K562 (cell line): ENCODE results near the gene UGT1A5. TPM values are rescaled to one million over a fixed set of nuclear protein-coding genes. Genes with fewer than 3 reads are reported as not detected.

Source experiments
- ATAC-seq: fragments of 200-7000 bp; cut with Tn5 transposase; 3 replicates; pipeline ENCODE4 v1.9.1; 2020; ENCODE audit warnings: moderate library complexity
- BruUV-seq: library from RNA; stranded (reverse); fragments of 400-500 nt; replicated peaks from 2 replicates; lab custom pipeline; 2021; lab: Mats Ljungman, UMichigan
- CTCF ChIA-PET: fragments of 300-600 bp; formaldehyde crosslinking; extraction: SDS; loops from one replicate; lab custom pipeline; 2021; ENCODE audit warnings: low intra/inter-chr PET ratio; lab: Yijun Ruan, JAX
- POLR2A ChIA-PET: fragments of 300-600, 350-650 bp; sonication (Branson Sonifier 250); formaldehyde crosslinking; extraction: SDS; loops from one replicate; lab custom pipeline; 2021; ENCODE audit warnings: antibody characterized with exemption, inconsistent platforms; lab: Yijun Ruan, JAX
- DNase-seq, 4 experiments: peaks; one replicate each; pipeline versions ENCODE4 v3.0.0 to v3.0.0-alpha.2; 2011 to 2018; ENCODE audit warnings: low spot score in 3 of 4, mixed read lengths in 3 of 4; ENCODE audit errors: extremely low read depth in 1 of 4
- FAIRE-seq: peaks from 2 replicates; lab custom pipeline; 2011; peaks lifted over from hg19 to GRCh38; lab: Jason Lieb, UNC
- H2AFZ ChIP-seq: 2 replicates; pipeline ENCODE4 v1.6.0; 2011; ENCODE audit warnings: low read depth, low read length, control low read depth, inconsistent platforms
- H3K27ac ChIP-seq: fragments of 200-600 bp; 3 replicates; pipeline ENCODE4 v1.8.0; 2011; ENCODE audit warnings: low read depth, mild to moderate bottlenecking, control low read depth, inconsistent platforms, low read length, moderate library complexity, mixed read lengths; ENCODE audit errors: extremely low read depth
- H3K27me3 ChIP-seq, 2 experiments: fragments of 300-600 bp in 1 of 2; 2 replicates in 1 of 2; 3 replicates in 1 of 2; pipeline versions ENCODE4 v1.6.0 to v1.8.0; 2011; ENCODE audit warnings: inconsistent platforms in 2 of 2, low read length in 2 of 2, mild to moderate bottlenecking in 1 of 2, mixed read lengths in 1 of 2, moderate library complexity in 1 of 2; ENCODE audit not compliant: control insufficient read depth in 2 of 2, insufficient read depth in 2 of 2
- H3K36me3 ChIP-seq: fragments of 300-600 bp; 3 replicates; pipeline ENCODE4 v1.8.0; 2011; ENCODE audit warnings: mild to moderate bottlenecking, low read length, inconsistent platforms; ENCODE audit not compliant: control insufficient read depth, insufficient read depth
- H3K4me1 ChIP-seq, 2 experiments: fragments of 200-600 bp in 1 of 2; replicated peaks in 1 of 2; 2 replicates in 1 of 2; 3 replicates in 1 of 2; pipeline versions ENCODE4 v1.5.1 to v1.8.0; 2011; ENCODE audit warnings: inconsistent platforms in 2 of 2, low read length in 2 of 2, mild to moderate bottlenecking in 1 of 2, mixed read lengths in 1 of 2, moderate library complexity in 1 of 2; ENCODE audit not compliant: control insufficient read depth in 2 of 2, insufficient read depth in 2 of 2
- H3K4me2 ChIP-seq: 2 replicates; pipeline ENCODE4 v1.6.1; 2011; ENCODE audit warnings: low read length, control low read depth, inconsistent platforms, mixed read lengths; ENCODE audit not compliant: insufficient read depth
- H3K4me3 ChIP-seq: fragments of 200-600 bp; sonication (generic), shearing (Covaris generic); 2 replicates; pipeline ENCODE4 v1.5.1; 2016; ENCODE audit warnings: control low read depth, inconsistent platforms
- H3K79me2 ChIP-seq: fragments of 200-600 bp; 3 replicates; pipeline ENCODE4 v1.8.0; 2011; ENCODE audit warnings: low read length, inconsistent platforms; ENCODE audit not compliant: control insufficient read depth, insufficient read depth
- H3K9ac ChIP-seq, 2 experiments: 2 replicates each; pipeline versions ENCODE4 v1.6.0 to v1.6.1; 2011; ENCODE audit warnings: low read depth in 2 of 2, low read length in 2 of 2, control low read depth in 1 of 2, inconsistent platforms in 1 of 2, mild to moderate bottlenecking in 1 of 2, mixed read lengths in 1 of 2; ENCODE audit not compliant: insufficient read depth in 1 of 2
- H3K9me1 ChIP-seq: one replicate; pipeline ENCODE4 v1.6.0; 2011; ENCODE audit warnings: inconsistent platforms, mild to moderate bottlenecking, low read length, moderate library complexity; ENCODE audit not compliant: control insufficient read depth, insufficient read depth
- H3K9me3 ChIP-seq: replicated peaks from 2 replicates; pipeline ENCODE4 v1.5.1; 2011; ENCODE audit warnings: low read depth, low read length, inconsistent platforms; ENCODE audit not compliant: control insufficient read depth, insufficient read depth
- H4K20me1 ChIP-seq: replicated peaks from 2 replicates; pipeline ENCODE4 v1.6.1; 2011; ENCODE audit warnings: low read length, inconsistent platforms, mixed read lengths; ENCODE audit not compliant: control insufficient read depth, insufficient read depth
- FOXP1 ChIP-seq: sonication (generic); formaldehyde crosslinking; IDR thresholded peaks from 2 replicates; pipeline ENCODE4 v1.8.0; 2022; ENCODE audit warnings: mild to moderate bottlenecking, missing genetic modification reagents
- HDAC1 ChIP-seq, 2 experiments: fragments of 450-650 bp; IDR thresholded peaks; 2 replicates each; pipeline ENCODE4 v1.6.1; 2016 to 2017; ENCODE audit warnings: inconsistent platforms in 1 of 2, mild to moderate bottlenecking in 1 of 2, moderate library complexity in 1 of 2
- KLF16 ChIP-seq: IDR thresholded peaks from 2 replicates; pipeline ENCODE4 v1.6.1; 2016; ENCODE audit warnings: antibody characterized with exemption
- SIRT6 ChIP-seq: IDR thresholded peaks from one replicate; pipeline ENCODE4 v1.6.1; 2012; ENCODE audit warnings: low read depth, mild to moderate bottlenecking, control low read depth, inconsistent platforms, low read length, moderate library complexity
- SP2 ChIP-seq: IDR thresholded peaks from 2 replicates; pipeline ENCODE4 v1.6.1; 2011; ENCODE audit warnings: mild to moderate bottlenecking, low read depth, low read length, moderate library complexity; ENCODE audit not compliant: poor library complexity, severe bottlenecking; ENCODE audit errors: extremely low read depth
- TFAM ChIP-seq: fragments of 250-450 bp; sonication (Bioruptor Pico); conservative IDR thresholded peaks from 2 replicates; pipeline ENCODE4 v1.5.0; 2021; ENCODE audit warnings: mild to moderate bottlenecking, moderate library complexity
- TRIM24 ChIP-seq, 2 experiments: fragments of 450-650 bp; IDR thresholded peaks; 2 replicates each; pipeline ENCODE4 v1.6.1; 2016
- ZBTB17 ChIP-seq: fragments of 450-650 bp; formaldehyde crosslinking; IDR thresholded peaks from 2 replicates; pipeline ENCODE4 v1.4.0; 2020; ENCODE audit warnings: mild to moderate bottlenecking
- ZNF282 ChIP-seq: sonication (generic); formaldehyde crosslinking; IDR thresholded peaks from 2 replicates; pipeline ENCODE4 v1.8.1; 2023; ENCODE audit warnings: missing genetic modification reagents
- WGBS: fragments of 100-300 bp; shearing (Covaris generic); methylation state at CpG from one replicate; pipeline ENCODE4 v1.1.6; 2016; ENCODE audit warnings: low coverage, mixed read lengths; ENCODE audit not compliant: insufficient coverage; ENCODE audit errors: missing lambda C conversion rate; 5-methylcytosine and 5-hydroxymethylcytosine counted together
- in situ Hi-C: fragments of 300-500 bp; cut with MboI; formaldehyde crosslinking; loops from 4 replicates; pipeline ENCODE4 v1.15.0; 2018; ENCODE audit warnings: inconsistent platforms, mixed read lengths
- intact Hi-C: fragments of 100-400 bp; cut with micrococcal nuclease; formaldehyde crosslinking; loops from 2 replicates; pipeline ENCODE4 v1.14.2; 2022
- polyA plus RNA-seq, 8 experiments: library from polyadenylated mRNA; depleted of rRNA in 4 of 8; stranded (reverse) in 5 of 8; unstranded in 3 of 8; fragments of >200 nt; fragmentation: Nextera tagmentation in 2 of 8; fragmentation: Illumina TruSeq in 1 of 8; extraction: Ambion mirVana in 2 of 8; extraction: Trizol in 1 of 8; gene quantifications; 2 replicates each; pipeline versions ENCODE4 v1.2.1 to v1.2.3, GENCODE V29; 2011 to 2014; ENCODE audit warnings: inconsistent platforms in 1 of 8, missing spikeins in 1 of 8
- total RNA-seq, 7 experiments: library from RNA; depleted of rRNA in 6 of 7; stranded (reverse); fragments of >200 nt in 6 of 7; fragmentation: Illumina TruSeq in 2 of 7; extraction: Trizol in 2 of 7; gene quantifications; 2 replicates each; pipeline versions ENCODE4 v1.2.1 to v1.2.3, GENCODE V29; 2011 to 2021; ENCODE audit warnings: low replicate concordance in 1 of 7
- TF ChIP-seq, protein P1 (sequence below): fragments of 450-650 bp; IDR thresholded peaks from 2 replicates; pipeline ENCODE4 v1.7.0; 2016; ENCODE audit warnings: borderline replicate concordance
- TF ChIP-seq, protein P2 (sequence below): fragments of 150-350 bp; IDR thresholded peaks from 2 replicates; pipeline ENCODE4 v1.6.1; 2014; ENCODE audit warnings: low read depth, mild to moderate bottlenecking, low read length, borderline replicate concordance
- TF ChIP-seq, protein P3 (sequence below), 3 experiments: fragments of 200-800 bp in 1 of 3; sonication (Bioruptor generic) in 1 of 3; sonication (generic) in 1 of 3; formaldehyde crosslinking in 1 of 3; IDR thresholded peaks; 2 replicates each; pipeline versions ENCODE4 v1.6.1 to v1.8.0; 2016 to 2022; ENCODE audit warnings: mild to moderate bottlenecking in 2 of 3, missing compliant biosample characterization in 2 of 3, missing genetic modification characterization in 2 of 3, missing genetic modification reagents in 1 of 3
- TF ChIP-seq, protein P4 (sequence below): fragments of 450-650 bp; conservative IDR thresholded peaks from 2 replicates; pipeline ENCODE4 v1.6.1; 2016; ENCODE audit warnings: missing genetic modification characterization, low read depth, mild to moderate bottlenecking, control low read depth, missing compliant biosample characterization

Gene UGT1A5
- total and polyA plus RNA-seq, 9 of the 15 experiments (the other 6 are each of a cell fraction or from before 2014, with no cell fraction given) = not detected

DNA sequence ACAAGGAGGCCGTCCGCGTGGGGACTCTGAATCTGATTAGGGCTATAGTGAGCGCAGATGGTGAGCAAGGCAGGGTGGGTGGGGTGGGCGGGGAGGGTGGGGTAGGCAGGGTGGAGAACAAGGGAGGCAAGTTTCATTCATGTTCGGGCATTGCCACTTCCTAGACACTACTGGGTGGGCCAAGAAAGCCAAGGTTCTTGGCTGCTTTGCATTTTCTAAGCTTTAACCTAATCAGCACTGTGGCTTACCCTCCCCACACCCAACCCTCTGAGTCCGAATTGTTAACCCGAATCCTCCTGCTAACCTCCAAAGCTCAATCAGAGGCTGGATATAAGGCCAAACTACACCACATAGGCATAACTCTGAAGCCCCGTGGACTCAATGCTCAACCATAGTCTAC, 83.5 kb downstream of the UGT1A5 start:
- BruUV-seq = no TSS peak
- ATAC-seq = no peak
- H3K4me2 ChIP-seq = no peak overlapping the region
- intact Hi-C loops = no loop called here
- 0% methylated on average over 3 of the region's 9 CpGs for WGBS
- no peaks in the 10 kb centered on the region for H3K9me3 ChIP-seq
- H3K79me2 ChIP-seq = no peaks in the 10 kb centered on the region
- H3K27me3 ChIP-seq = peaks cover 0 to 33% of the 10 kb centered on the region in 2 experiments; a peak in 2 of 5 replicates
- no peak for DNase-seq
- no peak overlapping the region for H2AFZ ChIP-seq
- H3K4me3 ChIP-seq = no peak overlapping the region
- no peaks in the 10 kb centered on the region for H3K36me3 ChIP-seq
- FAIRE-seq = no peak
- H3K9ac ChIP-seq = no peak overlapping the region
- H4K20me1 ChIP-seq = no peaks in the 10 kb centered on the region
- no peak for TF ChIP-seq SP2
- TF ChIP-seq HDAC1 (IDR thresholded peaks at IDR 0.05) = no peak
- no peak for TF ChIP-seq ZNF282
- TF ChIP-seq, protein P1, sequence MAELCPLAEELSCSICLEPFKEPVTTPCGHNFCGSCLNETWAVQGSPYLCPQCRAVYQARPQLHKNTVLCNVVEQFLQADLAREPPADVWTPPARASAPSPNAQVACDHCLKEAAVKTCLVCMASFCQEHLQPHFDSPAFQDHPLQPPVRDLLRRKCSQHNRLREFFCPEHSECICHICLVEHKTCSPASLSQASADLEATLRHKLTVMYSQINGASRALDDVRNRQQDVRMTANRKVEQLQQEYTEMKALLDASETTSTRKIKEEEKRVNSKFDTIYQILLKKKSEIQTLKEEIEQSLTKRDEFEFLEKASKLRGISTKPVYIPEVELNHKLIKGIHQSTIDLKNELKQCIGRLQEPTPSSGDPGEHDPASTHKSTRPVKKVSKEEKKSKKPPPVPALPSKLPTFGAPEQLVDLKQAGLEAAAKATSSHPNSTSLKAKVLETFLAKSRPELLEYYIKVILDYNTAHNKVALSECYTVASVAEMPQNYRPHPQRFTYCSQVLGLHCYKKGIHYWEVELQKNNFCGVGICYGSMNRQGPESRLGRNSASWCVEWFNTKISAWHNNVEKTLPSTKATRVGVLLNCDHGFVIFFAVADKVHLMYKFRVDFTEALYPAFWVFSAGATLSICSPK = no peak
- no peak for TF ChIP-seq FOXP1 (CRISPR knock-in tag)
- TF ChIP-seq SIRT6 = no peak
- no peak for TF ChIP-seq KLF16
- TF ChIP-seq, protein P2, sequence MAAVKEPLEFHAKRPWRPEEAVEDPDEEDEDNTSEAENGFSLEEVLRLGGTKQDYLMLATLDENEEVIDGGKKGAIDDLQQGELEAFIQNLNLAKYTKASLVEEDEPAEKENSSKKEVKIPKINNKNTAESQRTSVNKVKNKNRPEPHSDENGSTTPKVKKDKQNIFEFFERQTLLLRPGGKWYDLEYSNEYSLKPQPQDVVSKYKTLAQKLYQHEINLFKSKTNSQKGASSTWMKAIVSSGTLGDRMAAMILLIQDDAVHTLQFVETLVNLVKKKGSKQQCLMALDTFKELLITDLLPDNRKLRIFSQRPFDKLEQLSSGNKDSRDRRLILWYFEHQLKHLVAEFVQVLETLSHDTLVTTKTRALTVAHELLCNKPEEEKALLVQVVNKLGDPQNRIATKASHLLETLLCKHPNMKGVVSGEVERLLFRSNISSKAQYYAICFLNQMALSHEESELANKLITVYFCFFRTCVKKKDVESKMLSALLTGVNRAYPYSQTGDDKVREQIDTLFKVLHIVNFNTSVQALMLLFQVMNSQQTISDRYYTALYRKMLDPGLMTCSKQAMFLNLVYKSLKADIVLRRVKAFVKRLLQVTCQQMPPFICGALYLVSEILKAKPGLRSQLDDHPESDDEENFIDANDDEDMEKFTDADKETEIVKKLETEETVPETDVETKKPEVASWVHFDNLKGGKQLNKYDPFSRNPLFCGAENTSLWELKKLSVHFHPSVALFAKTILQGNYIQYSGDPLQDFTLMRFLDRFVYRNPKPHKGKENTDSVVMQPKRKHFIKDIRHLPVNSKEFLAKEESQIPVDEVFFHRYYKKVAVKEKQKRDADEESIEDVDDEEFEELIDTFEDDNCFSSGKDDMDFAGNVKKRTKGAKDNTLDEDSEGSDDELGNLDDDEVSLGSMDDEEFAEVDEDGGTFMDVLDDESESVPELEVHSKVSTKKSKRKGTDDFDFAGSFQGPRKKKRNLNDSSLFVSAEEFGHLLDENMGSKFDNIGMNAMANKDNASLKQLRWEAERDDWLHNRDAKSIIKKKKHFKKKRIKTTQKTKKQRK = no peak
- no peak for TF ChIP-seq ZBTB17 (CRISPR knock-in tag)
- TF ChIP-seq TRIM24 (IDR thresholded peaks at IDR 0.05) = no peak
- no peak for TF ChIP-seq TFAM
- TF ChIP-seq, protein P3, sequence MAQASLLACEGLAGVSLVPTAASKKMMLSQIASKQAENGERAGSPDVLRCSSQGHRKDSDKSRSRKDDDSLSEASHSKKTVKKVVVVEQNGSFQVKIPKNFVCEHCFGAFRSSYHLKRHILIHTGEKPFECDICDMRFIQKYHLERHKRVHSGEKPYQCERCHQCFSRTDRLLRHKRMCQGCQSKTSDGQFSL (CRISPR knock-in tag; IDR thresholded peaks at IDR 0.05) = no peak
- TF ChIP-seq, protein P3 (tag; IDR thresholded peaks at IDR 0.05) = no peak
- TF ChIP-seq, protein P4, sequence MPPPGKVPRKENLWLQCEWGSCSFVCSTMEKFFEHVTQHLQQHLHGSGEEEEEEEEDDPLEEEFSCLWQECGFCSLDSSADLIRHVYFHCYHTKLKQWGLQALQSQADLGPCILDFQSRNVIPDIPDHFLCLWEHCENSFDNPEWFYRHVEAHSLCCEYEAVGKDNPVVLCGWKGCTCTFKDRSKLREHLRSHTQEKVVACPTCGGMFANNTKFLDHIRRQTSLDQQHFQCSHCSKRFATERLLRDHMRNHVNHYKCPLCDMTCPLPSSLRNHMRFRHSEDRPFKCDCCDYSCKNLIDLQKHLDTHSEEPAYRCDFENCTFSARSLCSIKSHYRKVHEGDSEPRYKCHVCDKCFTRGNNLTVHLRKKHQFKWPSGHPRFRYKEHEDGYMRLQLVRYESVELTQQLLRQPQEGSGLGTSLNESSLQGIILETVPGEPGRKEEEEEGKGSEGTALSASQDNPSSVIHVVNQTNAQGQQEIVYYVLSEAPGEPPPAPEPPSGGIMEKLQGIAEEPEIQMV (tag) = no peak
- TF ChIP-seq, all 486 proteins: peak for 0
- Histone ChIP-seq H3K27ac (no peak overlapping the region), H3K4me1 (no peaks in the 10 kb centered on the region; a peak in 1 of 5 replicates), H3K9me1 (no peaks in the 10 kb centered on the region)
- CTCF ChIA-PET = no interaction called here
- in situ Hi-C loops = no loop called here
- POLR2A ChIA-PET = no interaction called here
